ENCODE results near the gene XYLB. TPM values are rescaled to one million over a fixed set of nuclear protein-coding genes. Genes with fewer than 3 reads are reported as not detected.

XYLB gene
- total RNA-seq, 1 experiment from 2014 or later: 20.1 TPM

GRCh38 chr3:38297947-38298711, 48.5 kb upstream of the XYLB start:
- ChIA-PET CTCF (interaction anchor here (0.5 to 1.5 kb wide), 5 partner anchors 19 to 158 kb away, joined by 3 to 5 read pairs (median 4); partner anchors contain the start of gene XYLB), POLR2A (no interaction called here)
- intact Hi-C loops (cut with micrococcal nuclease; ENCODE audit: unreplicated experiment): loop anchor here (1.0 kb wide), 1 partner anchor 180 kb away; no protein-coding TSS in a partner anchor
- Histone ChIP-seq H3K27me3 (replicated peaks; ENCODE audit: control insufficient read depth, insufficient read depth, low read length) (no peaks in the 10 kb centered on the region), H3K4me1 (no peaks in the 10 kb centered on the region), H3K9me3 (no peaks in the 10 kb centered on the region), H3K4me3 (ENCODE audit: low read depth, low read length) (no peak overlapping the region), H3K36me3 (ENCODE audit: control insufficient read depth, insufficient read depth, low read length) (no peaks in the 10 kb centered on the region)
- Mint-ChIP-seq H3K9me3 (ENCODE audit: unreplicated experiment) (peaks cover 1% of the 10 kb centered on the region), H3K4me1 (ENCODE audit: low read depth, unreplicated experiment) (no peaks in the 10 kb centered on the region), H3K27me3 (ENCODE audit: insufficient read depth, unreplicated experiment) (peaks cover 4% of the 10 kb centered on the region), H3K27ac (ENCODE audit: unreplicated experiment) (no peak overlapping the region), H3K4me3 (ENCODE audit: unreplicated experiment) (no peak overlapping the region), H3K36me3 (ENCODE audit: insufficient read depth, unreplicated experiment) (no peaks in the 10 kb centered on the region)
- DNase-seq: no peak
- TF ChIP-seq CTCF (IDR thresholded peaks at IDR 0.05; ENCODE audit: insufficient read depth in 1 of 2, low read depth in 1 of 2, low read length in 1 of 2, severe bottlenecking in 1 of 2, unreplicated experiment in 1 of 2): peak; percentile 44 to 58
- no TSS peak for BruUV-seq (replicated peaks)

DNA sequence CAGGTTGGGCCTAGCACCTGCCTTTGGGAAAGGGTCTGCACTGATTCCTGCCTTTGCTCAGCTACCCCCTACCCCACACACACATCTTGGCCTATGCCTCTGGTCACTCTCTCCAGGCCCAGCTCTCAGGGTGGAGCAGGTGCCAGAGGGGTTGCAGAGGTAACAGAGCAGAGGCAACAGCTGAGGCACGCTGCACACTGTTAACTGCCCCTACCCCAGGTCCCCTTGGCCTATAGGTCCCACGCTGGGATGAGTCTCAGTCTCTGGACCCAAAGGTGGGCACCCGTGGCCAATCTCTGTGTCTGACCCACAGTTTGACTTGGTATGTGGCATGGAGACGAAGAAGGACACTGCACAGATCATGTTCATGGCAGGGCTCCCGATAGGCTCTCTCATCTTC, 39.6 kb upstream of the XYLB start:
- H3K4me1 Mint-ChIP-seq (ENCODE audit: low read depth, unreplicated experiment): no peaks in the 10 kb centered on the region
- no peaks in the 10 kb centered on the region for H3K36me3 Mint-ChIP-seq (ENCODE audit: insufficient read depth, unreplicated experiment)
- intact Hi-C loops (cut with micrococcal nuclease; ENCODE audit: unreplicated experiment): no loop called here
- POLR2A ChIA-PET: no interaction called here
- BruUV-seq (replicated peaks): no TSS peak
- TF ChIP-seq CTCF (IDR thresholded peaks at IDR 0.05; ENCODE audit: insufficient read depth in 1 of 2, low read depth in 1 of 2, low read length in 1 of 2, severe bottlenecking in 1 of 2, unreplicated experiment in 1 of 2): no peak
- no peak for DNase-seq
- peaks cover 8% of the 10 kb centered on the region for H3K9me3 Mint-ChIP-seq (ENCODE audit: unreplicated experiment)
- CTCF ChIA-PET: no interaction called here
- Histone ChIP-seq H3K4me1 (no peaks in the 10 kb centered on the region), H3K36me3 (ENCODE audit: control insufficient read depth, insufficient read depth, low read length) (no peaks in the 10 kb centered on the region), H3K9me3 (no peaks in the 10 kb centered on the region), H3K4me3 (ENCODE audit: low read depth, low read length) (no peak overlapping the region), H3K27me3 (replicated peaks; ENCODE audit: control insufficient read depth, insufficient read depth, low read length) (no peaks in the 10 kb centered on the region; the same call in 1 of the 2 replicates)
- no peak overlapping the region for H3K27ac Mint-ChIP-seq (ENCODE audit: unreplicated experiment)
- H3K27me3 Mint-ChIP-seq (ENCODE audit: insufficient read depth, unreplicated experiment): peaks cover 18% of the 10 kb centered on the region
- H3K4me3 Mint-ChIP-seq (ENCODE audit: unreplicated experiment): no peak overlapping the region

DNA sequence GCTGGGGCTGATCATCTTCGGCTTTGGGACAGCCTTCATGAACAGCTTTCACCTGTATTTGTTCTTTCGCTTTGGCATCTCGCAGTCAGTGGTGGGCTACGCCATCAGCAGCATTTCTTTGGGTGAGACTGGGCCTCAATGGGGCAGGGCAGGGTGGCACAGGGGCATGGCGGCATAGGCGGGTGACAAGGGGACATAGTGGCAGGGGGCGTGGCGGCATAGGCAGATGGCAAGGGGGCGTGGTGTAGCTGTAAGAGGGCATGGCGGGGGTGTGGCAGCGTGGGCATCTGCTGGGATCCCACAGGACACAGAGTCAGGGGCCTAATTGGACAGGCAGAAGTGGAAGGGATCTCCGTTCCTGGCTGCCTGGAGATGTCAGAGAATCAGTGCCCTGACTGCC, 39.0 kb upstream of the XYLB start:
- Histone ChIP-seq H3K36me3 (ENCODE audit: control insufficient read depth, insufficient read depth, low read length) (no peaks in the 10 kb centered on the region), H3K4me3 (ENCODE audit: low read depth, low read length) (no peak overlapping the region), H3K4me1 (no peaks in the 10 kb centered on the region), H3K9me3 (no peaks in the 10 kb centered on the region), H3K27me3 (replicated peaks; ENCODE audit: control insufficient read depth, insufficient read depth, low read length) (no peaks in the 10 kb centered on the region; the same call in 1 of the 2 replicates)
- peaks cover 18% of the 10 kb centered on the region for H3K27me3 Mint-ChIP-seq (ENCODE audit: insufficient read depth, unreplicated experiment)
- H3K4me1 Mint-ChIP-seq (ENCODE audit: low read depth, unreplicated experiment): no peaks in the 10 kb centered on the region
- H3K27ac Mint-ChIP-seq (ENCODE audit: unreplicated experiment): no peak overlapping the region
- intact Hi-C loops (cut with micrococcal nuclease; ENCODE audit: unreplicated experiment): no loop called here
- no peaks in the 10 kb centered on the region for H3K36me3 Mint-ChIP-seq (ENCODE audit: insufficient read depth, unreplicated experiment)
- ChIA-PET CTCF (no interaction called here), POLR2A (no interaction called here)
- DNase-seq: no peak
- no TSS peak for BruUV-seq (replicated peaks)
- H3K4me3 Mint-ChIP-seq (ENCODE audit: unreplicated experiment): no peak overlapping the region
- H3K9me3 Mint-ChIP-seq (ENCODE audit: unreplicated experiment): peaks cover 8% of the 10 kb centered on the region
- TF ChIP-seq CTCF (IDR thresholded peaks at IDR 0.05; ENCODE audit: insufficient read depth in 1 of 2, low read depth in 1 of 2, low read length in 1 of 2, severe bottlenecking in 1 of 2, unreplicated experiment in 1 of 2): no peak
